Activated CD4-positive, alpha-beta T cell treated with anti-CD3 and anti-CD28 coated beads, Interleukin-2, amount 10 ng/mL, durations not matched to agents 7 days and 5 days (primary cell): ENCODE measurements around the gene VSIG4. TPM values are rescaled to one million over a fixed set of nuclear protein-coding genes. Genes with fewer than 3 reads are reported as not detected.
A peak's percentile ranks its signal among the peaks of the same experiment; 100 is the strongest.
"Not testable (repeated sequence)": the region's sequence is repeated elsewhere in the genome, so short reads cannot be mapped to it uniquely, and the experiment has no call there.

Source experiments
- CTCF ChIA-PET: fragments of 350-600 bp; sonication (Branson Sonifier 250); formaldehyde crosslinking; loops from one replicate; lab custom pipeline; 2021; ENCODE audit warnings: antibody characterized with exemption; lab: Charles Lee
- POLR2A ChIA-PET: fragments of 350-600 bp; sonication (Branson Sonifier 250); formaldehyde crosslinking; loops from one replicate; lab custom pipeline; 2021; ENCODE audit warnings: antibody characterized with exemption; lab: Charles Lee
- DNase-seq: peaks from one replicate; pipeline ENCODE4 v3.0.0-alpha.2; 2020
- H3K27ac Mint-ChIP-seq: one replicate; pipeline ENCODE4 v1.8.0; 2021; ENCODE audit warnings: mild to moderate bottlenecking, moderate library complexity, mixed read lengths
- H3K27me3 Mint-ChIP-seq: one replicate; pipeline ENCODE4 v1.8.0; 2021; ENCODE audit warnings: mixed read lengths
- H3K36me3 Mint-ChIP-seq: one replicate; pipeline ENCODE4 v1.8.0; 2021; ENCODE audit warnings: low read depth, mixed read lengths
- H3K4me1 Mint-ChIP-seq: one replicate; pipeline ENCODE4 v1.8.0; 2021; ENCODE audit warnings: mixed read lengths
- H3K4me3 Mint-ChIP-seq: one replicate; pipeline ENCODE4 v1.8.0; 2021; ENCODE audit warnings: mild to moderate bottlenecking, moderate library complexity, mixed read lengths
- H3K9me3 Mint-ChIP-seq: one replicate; pipeline ENCODE4 v1.8.0; 2021; ENCODE audit warnings: mixed read lengths
- total RNA-seq, 2 experiments: library from RNA; stranded (reverse); gene quantifications; one replicate each; pipeline ENCODE4 v1.2.3, GENCODE V29; 2021

Gene VSIG4
- total RNA-seq, 2 experiments from 2014 or later, result not detected

GRCh38 chrX:65987811-65988210, 52.1 kb downstream of the VSIG4 start:
- peaks cover 25% of the 10 kb centered on the region for H3K4me1 Mint-ChIP-seq
- no peaks in the 10 kb centered on the region for H3K36me3 Mint-ChIP-seq
- peak overlapping the region; percentile 36 for H3K27ac Mint-ChIP-seq
- CTCF ChIA-PET, result interaction anchor here (0.6 to 0.8 kb wide), 3 partner anchors 13 to 270 kb away, joined by 3 to 4 read pairs (median 3); no protein-coding TSS in a partner anchor
- no peaks in the 10 kb centered on the region for H3K27me3 Mint-ChIP-seq
- no peak for DNase-seq
- H3K4me3 Mint-ChIP-seq, result no peak overlapping the region
- POLR2A ChIA-PET, result no interaction called here
- H3K9me3 Mint-ChIP-seq, result no peaks in the 10 kb centered on the region

- Mint-ChIP-seq H3K36me3 (no peaks in the 10 kb centered on the region), H3K4me3 (no peak overlapping the region), H3K27me3 (no peaks in the 10 kb centered on the region), H3K4me1 (peaks cover 25% of the 10 kb centered on the region), H3K9me3 (no peaks in the 10 kb centered on the region), H3K27ac (peak overlapping the region; percentile 69)
- ChIA-PET POLR2A (no interaction called here), CTCF (interaction anchor here (0.6 to 1.6 kb wide), 9 partner anchors 9 to 405 kb away, joined by 3 to 6 read pairs (median 3); no protein-coding TSS in a partner anchor)
- DNase-seq, result peak; percentile 60
Measured at GRCh38 chrX:65985922-65986588, 53.8 kb downstream of the VSIG4 start.

GRCh38 chrX:65985211-65985610, 54.7 kb downstream of the VSIG4 start:
- no peaks in the 10 kb centered on the region for H3K27me3 Mint-ChIP-seq
- peaks cover 25% of the 10 kb centered on the region for H3K4me1 Mint-ChIP-seq
- H3K27ac Mint-ChIP-seq, result no peak overlapping the region
- H3K36me3 Mint-ChIP-seq, result no peaks in the 10 kb centered on the region
- CTCF ChIA-PET, result no interaction called here
- POLR2A ChIA-PET, result no interaction called here
- no peaks in the 10 kb centered on the region for H3K9me3 Mint-ChIP-seq
- H3K4me3 Mint-ChIP-seq, result no peak overlapping the region
- DNase-seq, result no peak

GRCh38 chrX:65977161-65977560, 62.7 kb downstream of the VSIG4 start:
- H3K27ac Mint-ChIP-seq, H3K4me1 Mint-ChIP-seq, H3K36me3 Mint-ChIP-seq, H3K4me3 Mint-ChIP-seq, DNase-seq, POLR2A ChIA-PET, CTCF ChIA-PET, H3K27me3 Mint-ChIP-seq, H3K9me3 Mint-ChIP-seq: not testable (repeated sequence)

GRCh38 chrX:65976161-65976560, 63.7 kb downstream of the VSIG4 start:
- Mint-ChIP-seq H3K4me1 (no peaks in the 10 kb centered on the region), H3K9me3 (no peaks in the 10 kb centered on the region), H3K4me3 (no peak overlapping the region), H3K27ac (no peak overlapping the region), H3K27me3 (no peaks in the 10 kb centered on the region), H3K36me3 (no peaks in the 10 kb centered on the region)
- DNase-seq, result no peak
- ChIA-PET CTCF (no interaction called here), POLR2A (no interaction called here)

GRCh38 chrX:65975161-65975751, 64.6 kb downstream of the VSIG4 start:
- H3K36me3 Mint-ChIP-seq, H3K27me3 Mint-ChIP-seq, H3K9me3 Mint-ChIP-seq, CTCF ChIA-PET, DNase-seq, H3K4me3 Mint-ChIP-seq, POLR2A ChIA-PET, H3K27ac Mint-ChIP-seq, H3K4me1 Mint-ChIP-seq: not testable (repeated sequence)

Other genes with a start within 250 kb of the VSIG4 start
- not detected for gene HEPH, start 124.2 kb upstream of the VSIG4 start, total RNA-seq